Loucy (cell line): Measurements from ENCODE around the gene C10orf105.

ENCODE experiments used
- CTCF ChIP-seq: fragments of 200-600 bp; sonication (generic); conservative IDR thresholded peaks from 2 replicates; pipeline ENCODE4 v1.5.1; 2014; ENCODE audit warnings: mild to moderate bottlenecking, antibody characterized with exemption, low read length
- EZH2phosphoT487 ChIP-seq: fragments of 200-600 bp; IDR thresholded peaks from 2 replicates; pipeline ENCODE4 v1.6.1; 2018; ENCODE audit warnings: antibody characterized with exemption, mild to moderate bottlenecking, moderate library complexity, borderline replicate concordance

GRCh38 chr10:71727105-71727737 lies 7.6 kb upstream of the C10orf105 start:
- no peak for TF ChIP-seq CTCF
- TF ChIP-seq EZH2phosphoT487: no peak
